ENCODE data around the gene AREG.

DNA sequence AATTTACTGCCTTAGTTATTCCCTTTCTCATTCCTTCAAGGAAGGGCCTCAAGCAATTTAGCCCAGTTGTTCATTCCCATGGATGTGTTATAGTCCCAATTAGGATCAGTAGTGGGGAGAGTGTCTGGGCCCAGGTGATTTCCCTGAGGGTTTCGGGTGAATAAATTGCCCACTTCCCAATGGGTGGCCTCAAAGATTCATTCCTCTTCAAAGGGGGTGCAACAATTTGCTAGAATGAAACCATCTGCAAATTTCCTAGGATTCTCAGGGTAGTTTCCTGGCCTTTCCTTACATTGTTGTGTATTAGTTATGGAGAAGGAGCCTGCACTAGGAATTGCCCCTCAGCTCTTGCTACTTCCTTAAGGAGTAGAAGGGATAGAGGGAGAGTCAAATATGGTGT is 6.3 kb upstream of the AREG start:
- TF ChIP-seq, protein P1, sequence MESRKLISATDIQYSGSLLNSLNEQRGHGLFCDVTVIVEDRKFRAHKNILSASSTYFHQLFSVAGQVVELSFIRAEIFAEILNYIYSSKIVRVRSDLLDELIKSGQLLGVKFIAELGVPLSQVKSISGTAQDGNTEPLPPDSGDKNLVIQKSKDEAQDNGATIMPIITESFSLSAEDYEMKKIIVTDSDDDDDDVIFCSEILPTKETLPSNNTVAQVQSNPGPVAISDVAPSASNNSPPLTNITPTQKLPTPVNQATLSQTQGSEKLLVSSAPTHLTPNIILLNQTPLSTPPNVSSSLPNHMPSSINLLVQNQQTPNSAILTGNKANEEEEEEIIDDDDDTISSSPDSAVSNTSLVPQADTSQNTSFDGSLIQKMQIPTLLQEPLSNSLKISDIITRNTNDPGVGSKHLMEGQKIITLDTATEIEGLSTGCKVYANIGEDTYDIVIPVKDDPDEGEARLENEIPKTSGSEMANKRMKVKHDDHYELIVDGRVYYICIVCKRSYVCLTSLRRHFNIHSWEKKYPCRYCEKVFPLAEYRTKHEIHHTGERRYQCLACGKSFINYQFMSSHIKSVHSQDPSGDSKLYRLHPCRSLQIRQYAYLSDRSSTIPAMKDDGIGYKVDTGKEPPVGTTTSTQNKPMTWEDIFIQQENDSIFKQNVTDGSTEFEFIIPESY (IDR thresholded peaks at IDR 0.05; ENCODE audit: extremely low read depth, insufficient replicate concordance, low read length), result no peak
- TF ChIP-seq, protein P2, sequence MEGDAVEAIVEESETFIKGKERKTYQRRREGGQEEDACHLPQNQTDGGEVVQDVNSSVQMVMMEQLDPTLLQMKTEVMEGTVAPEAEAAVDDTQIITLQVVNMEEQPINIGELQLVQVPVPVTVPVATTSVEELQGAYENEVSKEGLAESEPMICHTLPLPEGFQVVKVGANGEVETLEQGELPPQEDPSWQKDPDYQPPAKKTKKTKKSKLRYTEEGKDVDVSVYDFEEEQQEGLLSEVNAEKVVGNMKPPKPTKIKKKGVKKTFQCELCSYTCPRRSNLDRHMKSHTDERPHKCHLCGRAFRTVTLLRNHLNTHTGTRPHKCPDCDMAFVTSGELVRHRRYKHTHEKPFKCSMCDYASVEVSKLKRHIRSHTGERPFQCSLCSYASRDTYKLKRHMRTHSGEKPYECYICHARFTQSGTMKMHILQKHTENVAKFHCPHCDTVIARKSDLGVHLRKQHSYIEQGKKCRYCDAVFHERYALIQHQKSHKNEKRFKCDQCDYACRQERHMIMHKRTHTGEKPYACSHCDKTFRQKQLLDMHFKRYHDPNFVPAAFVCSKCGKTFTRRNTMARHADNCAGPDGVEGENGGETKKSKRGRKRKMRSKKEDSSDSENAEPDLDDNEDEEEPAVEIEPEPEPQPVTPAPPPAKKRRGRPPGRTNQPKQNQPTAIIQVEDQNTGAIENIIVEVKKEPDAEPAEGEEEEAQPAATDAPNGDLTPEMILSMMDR (IDR thresholded peaks at IDR 0.05 in 2 of 3, conservative IDR thresholded peaks at IDR 0.05 in 1 of 3; ENCODE audit: borderline replicate concordance in 1 of 3, insufficient read depth in 1 of 3, low read depth in 2 of 3, low read length in 2 of 3), result no peak
- TF ChIP-seq EZH2 (IDR thresholded peaks at IDR 0.05) (no peak), POLR2A (IDR thresholded peaks at IDR 0.05; ENCODE audit: borderline replicate concordance, extremely low read depth, insufficient read depth, insufficient read length) (no peak), JUND (IDR thresholded peaks at IDR 0.05) (no peak), ZNF274 (IDR thresholded peaks at IDR 0.05; ENCODE audit: low read depth, low read length) (no peak), RAD21 (IDR thresholded peaks at IDR 0.05; ENCODE audit: low read depth) (no peak), POLR2AphosphoS5 (IDR thresholded peaks at IDR 0.05; ENCODE audit: low read depth, low read length) (no peak), YY1 (IDR thresholded peaks at IDR 0.05; ENCODE audit: extremely low read depth, insufficient replicate concordance, low read depth, low read length) (no peak), CEBPB (IDR thresholded peaks at IDR 0.05; ENCODE audit: low read depth) (no peak)

Data from HCT116 (cell line).